Effector memory CD8-positive, alpha-beta T cell (primary cell): ENCODE measurements around the gene COLEC12.
"Not testable (repeated sequence)": the region's sequence is repeated elsewhere in the genome, so short reads cannot be mapped to it uniquely, and the experiment has no call there.

Source experiments
- ATAC-seq: fragments of 150-1000 bp; cut with Tn5 transposase; replicated peaks from 2 replicates; pipeline ENCODE4 v1.10.0; 2021; ENCODE audit warnings: mild to moderate bottlenecking, moderate library complexity
- DNase-seq, 3 experiments: peaks; one replicate each; pipeline ENCODE4 v3.0.0; 2021
- H3K27ac Mint-ChIP-seq, 2 donors: one replicate each; pipeline ENCODE4 v1.8.0; 2022; ENCODE audit warnings: mild to moderate bottlenecking in 2 of 2, mixed read lengths in 2 of 2, moderate library complexity in 2 of 2
- H3K27me3 Mint-ChIP-seq, 2 donors: one replicate each; pipeline ENCODE4 v1.8.0; 2022; ENCODE audit warnings: mixed read lengths in 2 of 2
- H3K36me3 Mint-ChIP-seq: one replicate; pipeline ENCODE4 v1.8.0; 2022; ENCODE audit warnings: mild to moderate bottlenecking, moderate library complexity, mixed read lengths; ENCODE audit not compliant: insufficient read depth
- H3K4me1 Mint-ChIP-seq, 2 donors: one replicate each; pipeline ENCODE4 v1.8.0; 2022; ENCODE audit warnings: low read depth in 2 of 2, mixed read lengths in 2 of 2
- H3K4me3 Mint-ChIP-seq, 2 donors: one replicate each; pipeline ENCODE4 v1.8.0; 2022; ENCODE audit warnings: mild to moderate bottlenecking in 2 of 2, mixed read lengths in 2 of 2, moderate library complexity in 2 of 2
- H3K9me3 Mint-ChIP-seq, 2 donors: one replicate each; pipeline ENCODE4 v1.8.0; 2022; ENCODE audit warnings: mixed read lengths in 2 of 2

The COLEC12 gene

GRCh38 chr18:415617-416612, 84.6 kb downstream of the COLEC12 start:
- Mint-ChIP-seq H3K27me3 (peaks cover 13 to 19% of the 10 kb centered on the region in 2 donors), H3K36me3 (no peaks in the 10 kb centered on the region), H3K27ac (no peak overlapping the region), H3K9me3 (no peaks in the 10 kb centered on the region), H3K4me3 (no peak overlapping the region), H3K4me1 (no peaks in the 10 kb centered on the region)
- ATAC-seq, result no peak
- no peak for DNase-seq

GRCh38 chr18:415047-415446, 85.5 kb downstream of the COLEC12 start:
- ATAC-seq (no peak), DNase-seq (no peak)
- no peak overlapping the region for H3K4me3 Mint-ChIP-seq
- H3K4me1 Mint-ChIP-seq, result no peaks in the 10 kb centered on the region
- H3K36me3 Mint-ChIP-seq, result no peaks in the 10 kb centered on the region
- H3K9me3 Mint-ChIP-seq, result no peaks in the 10 kb centered on the region
- H3K27me3 Mint-ChIP-seq, result peaks cover 15 to 18% of the 10 kb centered on the region in 2 donors
- H3K27ac Mint-ChIP-seq, result no peak overlapping the region

- H3K36me3 Mint-ChIP-seq, result no peaks in the 10 kb centered on the region
- no peaks in the 10 kb centered on the region for H3K9me3 Mint-ChIP-seq
- H3K27me3 Mint-ChIP-seq, result peaks cover 9 to 21% of the 10 kb centered on the region in 2 donors
- no peak overlapping the region for H3K4me3 Mint-ChIP-seq
- no peak for DNase-seq
- H3K27ac Mint-ChIP-seq, result no peak overlapping the region
- no peaks in the 10 kb centered on the region for H3K4me1 Mint-ChIP-seq
- ATAC-seq, result no peak
Measured at GRCh38 chr18:413233-413632, 87.3 kb downstream of the COLEC12 start.

- H3K4me1 Mint-ChIP-seq, result no peaks in the 10 kb centered on the region
- peaks cover 7% of the 10 kb centered on the region in 2 donors for H3K9me3 Mint-ChIP-seq
- H3K27me3 Mint-ChIP-seq, result peaks cover 25 to 26% of the 10 kb centered on the region in 2 donors
- H3K27ac Mint-ChIP-seq, result no peak overlapping the region
- no peak for DNase-seq
- no peaks in the 10 kb centered on the region for H3K36me3 Mint-ChIP-seq
- no peak for ATAC-seq
- H3K4me3 Mint-ChIP-seq, result no peak overlapping the region
Measured at GRCh38 chr18:410047-410455, 90.5 kb downstream of the COLEC12 start.

GRCh38 chr18:408367-408766, 92.1 kb downstream of the COLEC12 start:
- no peak overlapping the region for H3K4me3 Mint-ChIP-seq
- H3K9me3 Mint-ChIP-seq, result peaks cover 7% of the 10 kb centered on the region in 2 donors
- DNase-seq (no peak), ATAC-seq (no peak)
- H3K27ac Mint-ChIP-seq, result no peak overlapping the region
- no peaks in the 10 kb centered on the region for H3K36me3 Mint-ChIP-seq
- peaks cover 25 to 26% of the 10 kb centered on the region in 2 donors for H3K27me3 Mint-ChIP-seq
- H3K4me1 Mint-ChIP-seq, result no peaks in the 10 kb centered on the region

- Mint-ChIP-seq H3K4me3 (no peak overlapping the region), H3K27me3 (peaks cover 25 to 26% of the 10 kb centered on the region in 2 donors), H3K27ac (no peak overlapping the region), H3K4me1 (no peaks in the 10 kb centered on the region), H3K9me3 (peaks cover 7% of the 10 kb centered on the region in 2 donors), H3K36me3 (no peaks in the 10 kb centered on the region)
- ATAC-seq (no peak), DNase-seq (no peak)
Measured at GRCh38 chr18:407626-408224, 92.8 kb downstream of the COLEC12 start.

GRCh38 chr18:407191-407590, 93.3 kb downstream of the COLEC12 start:
- ATAC-seq (no peak), DNase-seq (no peak)
- H3K9me3 Mint-ChIP-seq, result peaks cover 7% of the 10 kb centered on the region in 2 donors
- H3K4me1 Mint-ChIP-seq, result no peaks in the 10 kb centered on the region
- no peak overlapping the region for H3K4me3 Mint-ChIP-seq
- no peaks in the 10 kb centered on the region for H3K36me3 Mint-ChIP-seq
- H3K27ac Mint-ChIP-seq, result no peak overlapping the region
- H3K27me3 Mint-ChIP-seq, result peaks cover 25 to 26% of the 10 kb centered on the region in 2 donors

GRCh38 chr18:406677-407076, 93.8 kb downstream of the COLEC12 start:
- ATAC-seq (no peak), DNase-seq (no peak)
- Mint-ChIP-seq H3K9me3 (peaks cover 7% of the 10 kb centered on the region in 2 donors), H3K36me3 (no peaks in the 10 kb centered on the region), H3K4me3 (no peak overlapping the region), H3K4me1 (no peaks in the 10 kb centered on the region), H3K27me3 (peaks cover 22 to 25% of the 10 kb centered on the region in 2 donors), H3K27ac (no peak overlapping the region)

- not testable (repeated sequence) for H3K36me3 Mint-ChIP-seq, H3K4me1 Mint-ChIP-seq, H3K9me3 Mint-ChIP-seq, H3K27ac Mint-ChIP-seq, H3K4me3 Mint-ChIP-seq, DNase-seq, ATAC-seq
- H3K27me3 Mint-ChIP-seq, result peaks cover 16 to 18% of the 10 kb centered on the region in 2 donors
Measured at GRCh38 chr18:405006-405405, 95.5 kb downstream of the COLEC12 start.

GRCh38 chr18:404061-404636, 96.4 kb downstream of the COLEC12 start:
- Mint-ChIP-seq H3K27me3 (peaks cover 18 to 25% of the 10 kb centered on the region in 2 donors), H3K36me3 (no peaks in the 10 kb centered on the region), H3K9me3 (peaks cover 7% of the 10 kb centered on the region in 2 donors), H3K27ac (no peak overlapping the region), H3K4me3 (no peak overlapping the region), H3K4me1 (no peaks in the 10 kb centered on the region)
- ATAC-seq (no peak), DNase-seq (no peak)

- Mint-ChIP-seq H3K4me3 (no peak overlapping the region), H3K4me1 (no peaks in the 10 kb centered on the region), H3K9me3 (peaks cover 7% of the 10 kb centered on the region in 2 donors), H3K36me3 (no peaks in the 10 kb centered on the region), H3K27ac (no peak overlapping the region), H3K27me3 (peaks cover 19 to 38% of the 10 kb centered on the region in 2 donors)
- ATAC-seq (no peak), DNase-seq (no peak)
Measured at GRCh38 chr18:402129-402528, 98.4 kb downstream of the COLEC12 start.

GRCh38 chr18:400456-400855, 100.0 kb downstream of the COLEC12 start:
- no peak for DNase-seq
- H3K36me3 Mint-ChIP-seq, result no peaks in the 10 kb centered on the region

GRCh38 chr18:399631-400135, 100.8 kb downstream of the COLEC12 start:
- no peak overlapping the region for H3K27ac Mint-ChIP-seq

More at GRCh38 chr18:400456-400855, 100.0 kb downstream of the COLEC12 start:
- Mint-ChIP-seq H3K27me3 (peaks cover 13 to 34% of the 10 kb centered on the region in 2 donors), H3K9me3 (peaks cover 0 to 4% of the 10 kb centered on the region in 2 donors), H3K4me1 (no peaks in the 10 kb centered on the region), H3K27ac (no peak overlapping the region), H3K4me3 (no peak overlapping the region)
- ATAC-seq, result no peak

More at GRCh38 chr18:399631-400135, 100.8 kb downstream of the COLEC12 start:
- Mint-ChIP-seq H3K27me3 (peaks cover 13 to 34% of the 10 kb centered on the region in 2 donors), H3K4me1 (no peaks in the 10 kb centered on the region), H3K36me3 (no peaks in the 10 kb centered on the region), H3K9me3 (no peaks in the 10 kb centered on the region), H3K4me3 (no peak overlapping the region)
- no peak for ATAC-seq
- DNase-seq, result no peak
